GM03348 (cell line): ENCODE measurements around the gene KCNC4.

Source experiments
- DNase-seq: peaks from one replicate; pipeline ENCODE4 v3.0.0; 2012; ENCODE audit warnings: low spot score

Gene KCNC4

GRCh38 chr1:110209715-110210603, at the start of gene KCNC4:
Gene KCNC4, plus strand, starts transcription at chr1:110210314. Its CDS starts 1,186 bp downstream, at chr1:110211500.
- DNase-seq = peak; percentile 97

- no peak for DNase-seq
Observed at GRCh38 chr1:110160538-110161100, 49.5 kb upstream of the KCNC4 start.

GRCh38 chr1:110161165-110161564, 48.9 kb upstream of the KCNC4 start:
- DNase-seq = no peak

DNA sequence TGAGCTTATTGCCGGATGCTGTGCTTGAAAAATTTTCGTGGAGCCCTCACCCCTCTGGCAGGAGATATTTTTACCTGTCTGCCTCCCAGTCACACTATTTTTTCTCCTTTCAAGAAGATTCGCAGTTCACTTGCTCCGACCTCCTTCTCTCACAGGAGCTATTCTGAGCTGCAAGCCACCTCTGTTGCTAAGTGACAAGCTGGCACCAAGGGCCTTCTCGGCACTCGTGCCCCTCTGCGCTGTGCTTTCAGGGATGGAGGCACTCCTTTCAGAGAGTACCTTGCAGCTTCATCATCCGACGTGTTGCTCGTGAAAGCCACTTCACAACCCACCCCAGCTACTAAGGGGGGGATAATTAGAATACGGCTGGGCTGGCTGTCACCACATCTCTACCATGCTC, 48.3 kb upstream of the KCNC4 start:
- no peak for DNase-seq

DNA sequence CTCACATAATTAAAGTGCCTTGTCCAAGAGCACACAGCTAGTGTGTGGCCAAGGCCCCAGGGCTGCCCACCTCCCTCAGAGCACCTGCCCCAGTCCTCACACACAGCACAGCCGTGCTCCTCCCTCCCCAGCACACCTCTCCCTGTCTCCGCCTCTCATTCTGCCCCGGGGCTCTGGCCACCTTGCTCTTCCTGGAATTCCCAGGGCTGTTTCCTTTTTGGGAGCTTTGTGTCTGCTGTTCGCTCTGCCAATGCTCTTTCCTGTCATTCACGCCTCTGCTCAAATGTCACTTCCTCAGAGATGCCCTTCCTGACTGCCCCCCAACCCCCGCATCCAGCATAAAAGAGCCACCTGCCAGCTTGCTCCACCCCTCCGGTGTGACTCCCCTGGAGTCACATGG, 46.5 kb upstream of the KCNC4 start:
- DNase-seq = no peak

DNA sequence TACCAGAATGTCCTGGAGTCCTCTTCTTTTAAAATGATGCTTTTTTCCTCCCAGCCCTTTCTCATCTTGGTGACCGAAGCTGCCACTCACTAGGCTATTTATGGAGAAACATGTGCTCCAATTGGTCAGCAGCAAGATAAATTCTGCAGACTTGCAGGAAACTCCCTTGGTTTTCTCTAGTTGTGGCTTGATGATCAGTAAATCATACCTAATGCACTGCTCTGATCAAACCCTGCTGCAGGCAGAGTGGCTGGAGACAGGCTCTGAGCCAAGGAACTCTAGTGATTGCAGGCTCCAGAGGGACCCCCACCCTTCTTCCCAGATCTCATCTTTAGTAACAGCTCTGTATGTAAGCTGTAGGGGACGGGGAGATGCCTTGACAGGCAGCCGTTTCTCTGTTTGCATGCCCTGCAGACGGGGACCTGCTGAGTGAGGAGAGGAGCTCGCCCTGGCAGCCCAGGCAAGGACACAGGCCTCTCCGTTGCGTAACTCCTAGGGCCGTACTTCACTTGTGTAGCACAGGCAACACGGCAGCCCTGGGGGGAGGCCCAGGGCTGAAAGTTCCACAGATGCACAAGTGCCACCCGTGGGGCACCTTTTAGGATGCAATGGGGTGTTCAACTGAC, 45.3 kb upstream of the KCNC4 start:
- DNase-seq = no peak

- DNase-seq = no peak
Observed at GRCh38 chr1:110165761-110166231, 44.3 kb upstream of the KCNC4 start.

- no peak for DNase-seq
Observed at GRCh38 chr1:110166861-110167260, 43.3 kb upstream of the KCNC4 start.

- no peak for DNase-seq
Observed at GRCh38 chr1:110170766-110171733, 39.1 kb upstream of the KCNC4 start.

GRCh38 chr1:110172001-110172400, 38.1 kb upstream of the KCNC4 start:
- DNase-seq = no peak

- DNase-seq = peak; percentile 48
Observed at GRCh38 chr1:110173466-110174105, 36.5 kb upstream of the KCNC4 start.

- DNase-seq = peak; percentile 17
Observed at GRCh38 chr1:110174961-110175360, 35.2 kb upstream of the KCNC4 start.

DNA sequence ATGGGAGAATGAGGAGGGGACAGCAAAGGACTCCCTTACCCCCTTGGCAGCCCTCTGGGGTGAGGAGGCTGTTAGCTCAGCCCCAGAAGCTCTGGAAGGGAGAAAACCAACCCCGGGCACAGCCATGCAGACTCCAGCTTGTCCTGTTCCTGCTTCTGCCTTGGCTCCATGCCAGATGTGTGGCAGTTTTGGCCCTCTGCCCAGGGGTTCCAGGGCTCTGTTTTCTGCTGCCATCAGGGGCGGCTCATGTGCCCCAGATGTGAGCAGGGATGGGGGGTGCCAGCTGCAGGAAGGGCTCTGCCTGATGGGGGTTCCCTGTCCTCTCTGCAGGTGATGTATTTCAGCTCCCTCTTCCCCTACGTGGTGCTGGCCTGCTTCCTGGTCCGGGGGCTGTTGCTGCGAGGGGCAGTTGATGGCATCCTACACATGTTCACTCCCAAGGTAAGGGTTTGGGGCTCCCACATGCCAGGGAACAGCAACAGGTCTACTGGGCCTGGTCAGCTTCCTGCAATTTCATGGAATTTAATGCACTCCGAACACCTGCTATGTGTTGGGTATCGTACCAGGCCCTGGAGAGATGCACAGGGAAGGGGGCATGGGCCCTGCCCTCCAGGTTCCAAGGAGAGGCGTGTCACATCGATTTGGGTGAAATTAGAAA, 33.7 kb upstream of the KCNC4 start:
- no peak for DNase-seq

DNA sequence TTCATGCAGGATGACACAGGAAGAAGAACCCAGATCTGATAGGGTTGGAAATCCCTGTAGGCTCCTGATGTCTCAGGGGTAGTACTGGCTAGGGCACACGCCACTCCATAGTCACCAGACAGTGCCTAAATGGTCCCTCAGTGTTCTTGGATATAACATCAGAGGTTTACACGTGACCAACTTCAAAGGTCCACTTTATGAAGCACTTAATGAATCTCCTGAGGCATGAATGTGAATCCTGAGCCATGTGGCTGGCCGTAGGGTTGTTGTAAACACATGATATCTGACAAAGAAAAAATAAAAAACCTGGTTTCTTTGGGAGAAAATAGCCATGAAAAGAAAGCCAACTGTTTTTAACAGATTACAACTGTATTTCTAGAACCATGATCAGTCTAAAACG, 32.3 kb upstream of the KCNC4 start:
- DNase-seq = no peak

GRCh38 chr1:110183642-110184167, 26.4 kb upstream of the KCNC4 start:
- DNase-seq = no peak

GRCh38 chr1:110184446-110184845, 25.7 kb upstream of the KCNC4 start:
- no peak for DNase-seq

DNA sequence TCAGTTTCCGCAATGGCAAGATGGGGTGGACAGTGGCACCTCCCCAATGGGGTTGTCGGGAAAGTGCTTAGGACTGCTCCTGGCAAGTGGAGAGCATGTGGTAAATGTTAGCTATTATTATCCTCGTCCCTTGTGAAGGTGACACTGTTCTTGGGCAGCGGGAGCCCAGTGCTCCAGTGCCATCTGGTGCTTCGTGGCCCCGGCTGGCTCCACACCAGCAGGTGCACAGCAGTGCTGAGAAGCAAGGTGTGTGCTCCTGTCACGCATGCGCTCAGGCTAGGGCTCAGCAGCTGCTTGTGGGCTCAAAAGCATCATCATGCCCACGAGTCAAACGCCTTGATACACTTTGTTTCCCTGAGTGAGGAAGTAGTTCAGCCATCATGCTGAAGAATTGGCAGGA, 24.9 kb upstream of the KCNC4 start:
- no peak for DNase-seq

DNA sequence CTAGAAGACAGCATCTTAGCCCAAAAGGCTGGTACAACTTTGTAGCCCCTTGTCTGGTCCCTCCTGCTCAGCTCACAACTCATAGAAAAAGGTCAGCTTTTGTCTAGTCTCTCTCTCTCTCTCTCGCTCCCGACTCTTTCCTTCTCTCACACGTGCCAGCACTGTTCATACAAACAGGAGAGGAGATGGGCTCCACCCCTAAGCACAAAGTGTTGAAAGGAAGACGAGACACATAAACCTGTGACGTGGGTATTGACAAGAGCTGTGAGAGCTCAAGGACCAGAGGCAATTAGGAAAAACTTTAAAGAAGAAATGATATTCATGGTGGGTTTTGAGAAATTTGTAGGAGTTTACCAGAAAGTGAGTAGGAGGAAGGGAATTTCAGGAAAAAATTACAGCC, 23.6 kb upstream of the KCNC4 start:
- no peak for DNase-seq

- peak; percentile 79 for DNase-seq
Observed at GRCh38 chr1:110187139-110187890, 22.8 kb upstream of the KCNC4 start.
